HCT116 (cell line): ENCODE results near the gene CLDN12. TPM values are rescaled to one million over a fixed set of nuclear protein-coding genes. Genes with fewer than 3 reads are reported as not detected.
A peak's percentile ranks its signal among the peaks of the same experiment; 100 is the strongest.

Source experiments
- ATAC-seq: fragments of 200-7000 bp; cut with Tn5 transposase; 2 replicates; pipeline ENCODE4 v1.9.1; 2020; ENCODE audit warnings: mild to moderate bottlenecking, moderate library complexity
- BruUV-seq: library from RNA; stranded (reverse); fragments of 400-500 nt; replicated peaks from 2 replicates; lab custom pipeline; 2021; lab: Mats Ljungman, UMichigan
- CTCF ChIA-PET: fragments of 300-600 bp; sonication (Branson Sonifier 250); formaldehyde crosslinking; loops from one replicate; lab custom pipeline; 2021; ENCODE audit warnings: antibody characterized with exemption; lab: Charles Lee
- POLR2A ChIA-PET: fragments of 300-600, 350-600 bp; sonication (Branson Sonifier 250); formaldehyde crosslinking; loops from one replicate; lab custom pipeline; 2021; ENCODE audit warnings: antibody characterized with exemption; lab: Charles Lee
- RAD21 ChIA-PET, 2 experiments: fragments of 300-600 bp; sonication (Branson Sonifier 250); formaldehyde crosslinking; loops; one replicate each; lab custom pipeline; 2023; ENCODE audit warnings: low total read pairs in 2 of 2; ENCODE audit not compliant: uncharacterized antibody in 2 of 2, unreplicated experiment in 2 of 2, low non-redundant PET in 1 of 2; lab: Charles Lee
- DNase-seq: peaks from one replicate; pipeline ENCODE4 v3.0.0-alpha.2; 2010; ENCODE audit warnings: low read depth, low spot score
- H2AFZ ChIP-seq: fragments of 200-600 bp; shearing (Covaris generic), sonication (generic); 2 replicates; pipeline ENCODE4 v1.6.1; 2017; ENCODE audit warnings: low read depth, mixed run types, mixed read lengths, antibody characterized with exemption, low read length; ENCODE audit not compliant: poor library complexity, severe bottlenecking
- H3K27ac ChIP-seq: 2 replicates; pipeline ENCODE4 v1.5.1; 2012; ENCODE audit warnings: low read depth, low read length
- H3K27me3 ChIP-seq: fragments of 200-600 bp; sonication (generic); 2 replicates; pipeline ENCODE4 v1.6.1; 2016; ENCODE audit warnings: mixed run types, low read length, mixed read lengths; ENCODE audit not compliant: insufficient read depth
- H3K36me3 ChIP-seq, 2 experiments: fragments of 200-500 bp in 1 of 2; fragments of 200-600 bp in 1 of 2; sonication (Bioruptor generic) in 1 of 2; sonication (generic) in 1 of 2; 2 replicates each; pipeline versions ENCODE4 v1.5.1 to v1.6.1; 2014 to 2016; ENCODE audit warnings: low read length in 2 of 2, inconsistent platforms in 1 of 2, mixed read lengths in 1 of 2, mixed run types in 1 of 2; ENCODE audit not compliant: insufficient read depth in 2 of 2, control insufficient read depth in 1 of 2
- H3K4me1 ChIP-seq, 2 experiments: fragments of 200-600 bp in 1 of 2; sonication (generic) in 1 of 2; 2 replicates each; pipeline versions ENCODE4 v1.5.1 to v1.6.1; 2012 to 2017; ENCODE audit warnings: low read length in 2 of 2, inconsistent platforms in 1 of 2, mild to moderate bottlenecking in 1 of 2, mixed read lengths in 1 of 2, mixed run types in 1 of 2, moderate library complexity in 1 of 2; ENCODE audit not compliant: insufficient read depth in 2 of 2, control insufficient read depth in 1 of 2
- H3K4me2 ChIP-seq: fragments of 200-600 bp; sonication (generic); 2 replicates; pipeline ENCODE4 v1.6.1; 2017; ENCODE audit warnings: mixed run types, low read length, mixed read lengths
- H3K4me3 ChIP-seq, 2 experiments: fragments of 200-600 bp in 1 of 2; sonication (generic) in 1 of 2; replicated peaks in 1 of 2; 2 replicates each; pipeline ENCODE4 v1.5.1; 2011 to 2016; ENCODE audit warnings: low read length in 2 of 2, control low read depth in 1 of 2, low read depth in 1 of 2, mild to moderate bottlenecking in 1 of 2, mixed read lengths in 1 of 2, mixed run types in 1 of 2
- H3K79me2 ChIP-seq: fragments of 200-600 bp; sonication (generic); 2 replicates; pipeline ENCODE4 v1.6.1; 2017; ENCODE audit warnings: mild to moderate bottlenecking, mixed run types, low read length, moderate library complexity, mixed read lengths; ENCODE audit not compliant: insufficient read depth
- H3K9ac ChIP-seq: fragments of 200-600 bp; sonication (generic); 2 replicates; pipeline ENCODE4 v1.6.1; 2016; ENCODE audit warnings: low read length, mixed read lengths
- H3K9me2 ChIP-seq: fragments of 200-600 bp; sonication (generic), shearing (Covaris generic); 2 replicates; pipeline ENCODE4 v1.6.1; 2017; ENCODE audit warnings: mixed run types, mild to moderate bottlenecking, moderate library complexity; ENCODE audit not compliant: insufficient read depth
- H3K9me3 ChIP-seq, 2 experiments: fragments of 200-500 bp in 1 of 2; fragments of 200-600 bp in 1 of 2; sonication (Bioruptor generic) in 1 of 2; sonication (generic) in 1 of 2; 2 replicates each; pipeline ENCODE4 v1.6.1; 2014 to 2017; ENCODE audit warnings: low read length in 2 of 2, mixed read lengths in 2 of 2, inconsistent platforms in 1 of 2, low read depth in 1 of 2, mild to moderate bottlenecking in 1 of 2, mixed run types in 1 of 2, moderate library complexity in 1 of 2; ENCODE audit not compliant: control insufficient read depth in 1 of 2, insufficient read depth in 1 of 2
- H4K20me1 ChIP-seq: fragments of 200-600 bp; sonication (generic), shearing (Covaris generic); 2 replicates; pipeline ENCODE4 v1.6.1; 2017; ENCODE audit warnings: mixed run types, mild to moderate bottlenecking, moderate library complexity; ENCODE audit not compliant: insufficient read depth
- EGR1 ChIP-seq: IDR thresholded peaks from 2 replicates; pipeline ENCODE4 v1.6.1; 2012; ENCODE audit warnings: low read depth
- ELF1 ChIP-seq: IDR thresholded peaks from 2 replicates; pipeline ENCODE4 v1.6.1; 2012; ENCODE audit warnings: low read depth, borderline replicate concordance
- EZH2 ChIP-seq: fragments of 200-600 bp; sonication (generic); IDR thresholded peaks from 2 replicates; pipeline ENCODE4 v1.6.1; 2017; ENCODE audit warnings: antibody characterized with exemption, mixed run types
- EZH2phosphoT487 ChIP-seq: fragments of 200-600 bp; IDR thresholded peaks from 2 replicates; pipeline ENCODE4 v1.6.1; 2018; ENCODE audit warnings: antibody characterized with exemption, borderline replicate concordance
- FOSL1 ChIP-seq: IDR thresholded peaks from 2 replicates; pipeline ENCODE4 v1.6.1; 2012; ENCODE audit warnings: low read depth
- JUND ChIP-seq: IDR thresholded peaks from 2 replicates; pipeline ENCODE4 v1.6.1; 2012
- MAX ChIP-seq: IDR thresholded peaks from 2 replicates; pipeline ENCODE4 v1.6.1; 2012
- RAD21 ChIP-seq: IDR thresholded peaks from 2 replicates; pipeline ENCODE4 v1.6.1; 2012; ENCODE audit warnings: low read depth, mild to moderate bottlenecking
- REST ChIP-seq: IDR thresholded peaks from 2 replicates; pipeline ENCODE4 v1.6.1; 2012; ENCODE audit warnings: low read depth
- SIN3A ChIP-seq: IDR thresholded peaks from 2 replicates; pipeline ENCODE4 v1.6.1; 2012; ENCODE audit warnings: low read depth
- SP1 ChIP-seq: IDR thresholded peaks from 2 replicates; pipeline ENCODE4 v1.6.1; 2012; ENCODE audit warnings: low read depth
- SRF ChIP-seq: IDR thresholded peaks from 2 replicates; pipeline ENCODE4 v1.6.1; 2012; ENCODE audit warnings: low read depth
- TCF7L2 ChIP-seq: IDR thresholded peaks from 2 replicates; pipeline ENCODE4 v1.7.0; 2011; ENCODE audit warnings: borderline replicate concordance, inconsistent platforms; ENCODE audit not compliant: insufficient read depth, insufficient read length; ENCODE audit errors: extremely low read depth
- ZBTB33 ChIP-seq: IDR thresholded peaks from 2 replicates; pipeline ENCODE4 v1.6.1; 2011; ENCODE audit warnings: mild to moderate bottlenecking, low read length, moderate library complexity; ENCODE audit not compliant: insufficient replicate concordance; ENCODE audit errors: extremely low read depth
- ZFX ChIP-seq: fragments of 450-650 bp; IDR thresholded peaks from 2 replicates; pipeline ENCODE4 v1.6.1; 2017
- intact Hi-C: fragments of 100-400 bp; cut with micrococcal nuclease; formaldehyde crosslinking; loops from 2 replicates; pipeline ENCODE4 v1.10.0; 2022
- total RNA-seq: library from RNA; stranded (reverse); gene quantifications from one replicate; pipeline ENCODE4 v1.2.1, GENCODE V29; 2021; ENCODE audit not compliant: unreplicated experiment

Gene CLDN12
- total RNA-seq, 1 experiment from 2014 or later: 30.6 TPM

- CTCF ChIA-PET: interaction anchor here (4.3 kb wide), 1 partner anchor 272 kb away, joined by 58 read pairs; the partner anchor contains the start of gene STEAP1
- H3K9ac ChIP-seq: no peak overlapping the region
- peaks cover 0 to 5% of the 10 kb centered on the region in 2 experiments; a peak in 1 of 4 replicates for H3K4me1 ChIP-seq
- H3K79me2 ChIP-seq: no peaks in the 10 kb centered on the region
- no peak for ATAC-seq
- RAD21 ChIA-PET: no interaction called here
- no peaks in the 10 kb centered on the region for H3K9me3 ChIP-seq
- no peak for TF ChIP-seq EZH2phosphoT487
- no peak for TF ChIP-seq JUND
- TF ChIP-seq ELF1: no peak
- no peak for TF ChIP-seq SP1
- no peak for TF ChIP-seq REST
- no peak for TF ChIP-seq RAD21
- no peak for TF ChIP-seq FOSL1
- no peak for TF ChIP-seq TCF7L2
- TF ChIP-seq EGR1: no peak
- TF ChIP-seq SRF: no peak
- no peak for TF ChIP-seq ZBTB33
- TF ChIP-seq ZFX: no peak
- no peak for TF ChIP-seq MAX
- no peak for TF ChIP-seq EZH2
- no peak for TF ChIP-seq SIN3A
- TF ChIP-seq, all 23 proteins: peak for 0
- no peak for DNase-seq
- no peaks in the 10 kb centered on the region for H3K36me3 ChIP-seq
- intact Hi-C loops: loop anchor here (5.0 kb wide), 2 partner anchors 113 to 158 kb away; no protein-coding TSS in a partner anchor
- H3K27me3 ChIP-seq: no peaks in the 10 kb centered on the region
- BruUV-seq: no TSS peak
- H3K9me2 ChIP-seq: no peaks in the 10 kb centered on the region
- POLR2A ChIA-PET: no interaction called here
- H4K20me1 ChIP-seq: no peaks in the 10 kb centered on the region
- H3K4me3 ChIP-seq: no peak overlapping the region
- H3K4me2 ChIP-seq: peak overlapping the region; percentile 6; the same call in 1 of the 2 replicates
- H2AFZ ChIP-seq: no peak overlapping the region
- H3K27ac ChIP-seq: no peak overlapping the region
Observed at GRCh38 chr7:90425376-90425775, 22.1 kb downstream of the CLDN12 start.
